NCI-H1048 (cell line): Measurements from ENCODE around the gene TTI1.
"Not testable (repeated sequence)": the region's sequence is repeated elsewhere in the genome, so short reads cannot be mapped to it uniquely, and the experiment has no call there.

ENCODE experiments used
- DNase-seq: peaks from one replicate; lab custom pipeline; 2025; lab: John Stamatoyannopoulos, UW

TTI1 gene

GRCh38 chr20:37968841-37969401 lies 64.3 kb downstream of the TTI1 start:
- DNase-seq = no peak

GRCh38 chr20:37963483-37963882 lies 69.8 kb downstream of the TTI1 start:
- DNase-seq = not testable (repeated sequence)

GRCh38 chr20:37961066-37961465 lies 72.2 kb downstream of the TTI1 start:
- no peak for DNase-seq

- no peak for DNase-seq
Measured at GRCh38 chr20:37958856-37959520, 74.3 kb downstream of the TTI1 start.

GRCh38 chr20:37956107-37956585 lies 77.1 kb downstream of the TTI1 start:
- DNase-seq = no peak

GRCh38 chr20:37955511-37955910 lies 77.7 kb downstream of the TTI1 start:
- DNase-seq = no peak

GRCh38 chr20:37954626-37955025 lies 78.6 kb downstream of the TTI1 start:
- DNase-seq = no peak

- no peak for DNase-seq
Measured at GRCh38 chr20:37954190-37954589, 79.1 kb downstream of the TTI1 start.

GRCh38 chr20:37948956-37949355 lies 84.3 kb downstream of the TTI1 start:
- no peak for DNase-seq

GRCh38 chr20:37947943-37948342 lies 85.3 kb downstream of the TTI1 start:
- no peak for DNase-seq

- DNase-seq = no peak
Measured at GRCh38 chr20:37946946-37947345, 86.3 kb downstream of the TTI1 start.

GRCh38 chr20:37945091-37945547 lies 88.1 kb downstream of the TTI1 start:
- DNase-seq = no peak

- no peak for DNase-seq
Measured at GRCh38 chr20:37944456-37944981, 88.7 kb downstream of the TTI1 start.

GRCh38 chr20:37943501-37944455 lies 89.5 kb downstream of the TTI1 start:
- no peak for DNase-seq

GRCh38 chr20:37943033-37943432 lies 90.2 kb downstream of the TTI1 start:
- no peak for DNase-seq

GRCh38 chr20:37941992-37942391 lies 91.3 kb downstream of the TTI1 start:
- DNase-seq = no peak

GRCh38 chr20:37941332-37941731 lies 91.9 kb downstream of the TTI1 start:
- no peak for DNase-seq

- DNase-seq = no peak
Measured at GRCh38 chr20:37940858-37941257, 92.4 kb downstream of the TTI1 start.

GRCh38 chr20:37939701-37940560 lies 93.3 kb downstream of the TTI1 start:
- no peak for DNase-seq

GRCh38 chr20:37938954-37939353 lies 94.3 kb downstream of the TTI1 start:
- DNase-seq = no peak

GRCh38 chr20:37938181-37938750 lies 95.0 kb downstream of the TTI1 start:
- DNase-seq = no peak
